Effector memory CD8-positive, alpha-beta T cell (primary cell): Measurements from ENCODE around the gene FAM240B.

ENCODE experiments used
- ATAC-seq: fragments of 150-1000 bp; cut with Tn5 transposase; replicated peaks from 2 replicates; pipeline ENCODE4 v1.10.0; 2021; ENCODE audit warnings: mild to moderate bottlenecking, moderate library complexity
- DNase-seq, 3 experiments: peaks; one replicate each; pipeline ENCODE4 v3.0.0; 2021
- H3K27ac Mint-ChIP-seq, 2 donors: one replicate each; pipeline ENCODE4 v1.8.0; 2022; ENCODE audit warnings: mild to moderate bottlenecking in 2 of 2, mixed read lengths in 2 of 2, moderate library complexity in 2 of 2
- H3K27me3 Mint-ChIP-seq, 2 donors: one replicate each; pipeline ENCODE4 v1.8.0; 2022; ENCODE audit warnings: mixed read lengths in 2 of 2
- H3K36me3 Mint-ChIP-seq: one replicate; pipeline ENCODE4 v1.8.0; 2022; ENCODE audit warnings: mild to moderate bottlenecking, moderate library complexity, mixed read lengths; ENCODE audit not compliant: insufficient read depth
- H3K4me1 Mint-ChIP-seq, 2 donors: one replicate each; pipeline ENCODE4 v1.8.0; 2022; ENCODE audit warnings: low read depth in 2 of 2, mixed read lengths in 2 of 2
- H3K4me3 Mint-ChIP-seq, 2 donors: one replicate each; pipeline ENCODE4 v1.8.0; 2022; ENCODE audit warnings: mild to moderate bottlenecking in 2 of 2, mixed read lengths in 2 of 2, moderate library complexity in 2 of 2
- H3K9me3 Mint-ChIP-seq, 2 donors: one replicate each; pipeline ENCODE4 v1.8.0; 2022; ENCODE audit warnings: mixed read lengths in 2 of 2
- total RNA-seq, 9 experiments: gene quantifications; one replicate each; lab custom pipeline; 2026; lab: John Stamatoyannopoulos, UW

FAM240B gene
- total RNA-seq = 0 reads per million in 9 experiments

- Mint-ChIP-seq H3K4me3 (no peak within 1 kb of the TSS), H3K9me3 (no peaks in the 10 kb centered on the region), H3K36me3 (no peaks in the 10 kb centered on the region), H3K27ac (no peak within 1 kb of the TSS), H3K4me1 (no peaks in the 10 kb centered on the region), H3K27me3 (peaks cover 0 to 15% of the 10 kb centered on the region in 2 donors)
- ATAC-seq = no peak
- DNase-seq = no peak
Measured at GRCh38 chr9:38720083-38720745, at the start of gene FAM240B. FAM240B (minus strand) TSS chr9:38720133; CDS start chr9:38703999, 16,134 bp downstream.

- peaks cover 3 to 8% of the 10 kb centered on the region in 2 donors for H3K9me3 Mint-ChIP-seq
- ATAC-seq (no peak), DNase-seq (no peak)
- peaks cover 1% of the 10 kb centered on the region for H3K36me3 Mint-ChIP-seq
- H3K27me3 Mint-ChIP-seq = peaks cover 13% of the 10 kb centered on the region in 2 donors
- H3K4me3 Mint-ChIP-seq = no peak overlapping the region
- no peak overlapping the region for H3K27ac Mint-ChIP-seq
- H3K4me1 Mint-ChIP-seq = no peaks in the 10 kb centered on the region
Measured at GRCh38 chr9:38768351-38768761, 48.4 kb upstream of the FAM240B start.

GRCh38 chr9:38765101-38765500, 45.2 kb upstream of the FAM240B start:
- Mint-ChIP-seq H3K36me3 (no peaks in the 10 kb centered on the region), H3K4me1 (no peaks in the 10 kb centered on the region), H3K27me3 (peaks cover 13% of the 10 kb centered on the region in 2 donors), H3K27ac (no peak overlapping the region), H3K4me3 (no peak overlapping the region), H3K9me3 (peaks cover 3 to 8% of the 10 kb centered on the region in 2 donors)
- DNase-seq = no peak
- no peak for ATAC-seq

- H3K36me3 Mint-ChIP-seq = no peaks in the 10 kb centered on the region
- H3K4me1 Mint-ChIP-seq = no peaks in the 10 kb centered on the region
Measured at GRCh38 chr9:38761999-38762398, 42.1 kb upstream of the FAM240B start.

GRCh38 chr9:38761339-38761738, 41.4 kb upstream of the FAM240B start:
- H3K27ac Mint-ChIP-seq = no peak overlapping the region

More at GRCh38 chr9:38761999-38762398, 42.1 kb upstream of the FAM240B start:
- Mint-ChIP-seq H3K9me3 (no peaks in the 10 kb centered on the region), H3K27me3 (peaks cover 13% of the 10 kb centered on the region in 2 donors), H3K27ac (no peak overlapping the region), H3K4me3 (no peak overlapping the region)
- DNase-seq (no peak), ATAC-seq (no peak)

GRCh38 chr9:38756702-38757101, 36.8 kb upstream of the FAM240B start:
- Mint-ChIP-seq H3K27me3 (peaks cover 7 to 9% of the 10 kb centered on the region in 2 donors), H3K4me3 (no peak overlapping the region), H3K9me3 (no peaks in the 10 kb centered on the region), H3K4me1 (no peaks in the 10 kb centered on the region), H3K36me3 (no peaks in the 10 kb centered on the region), H3K27ac (no peak overlapping the region)
- DNase-seq (no peak), ATAC-seq (no peak)

More at GRCh38 chr9:38761339-38761738, 41.4 kb upstream of the FAM240B start:
- ATAC-seq (no peak), DNase-seq (no peak)
- H3K27me3 Mint-ChIP-seq = peaks cover 13% of the 10 kb centered on the region in 2 donors
- no peaks in the 10 kb centered on the region for H3K9me3 Mint-ChIP-seq
- no peaks in the 10 kb centered on the region for H3K4me1 Mint-ChIP-seq
- no peaks in the 10 kb centered on the region for H3K36me3 Mint-ChIP-seq
- H3K4me3 Mint-ChIP-seq = no peak overlapping the region

GRCh38 chr9:38747941-38748340, 28.0 kb upstream of the FAM240B start:
- Mint-ChIP-seq H3K36me3 (no peaks in the 10 kb centered on the region), H3K27ac (no peak overlapping the region), H3K9me3 (no peaks in the 10 kb centered on the region), H3K4me1 (no peaks in the 10 kb centered on the region), H3K27me3 (peaks cover 7 to 10% of the 10 kb centered on the region in 2 donors), H3K4me3 (no peak overlapping the region)
- DNase-seq (no peak), ATAC-seq (no peak)

GRCh38 chr9:38747067-38747466, 27.1 kb upstream of the FAM240B start:
- DNase-seq (no peak), ATAC-seq (no peak)
- Mint-ChIP-seq H3K4me1 (no peaks in the 10 kb centered on the region), H3K27ac (no peak overlapping the region), H3K36me3 (no peaks in the 10 kb centered on the region), H3K27me3 (peaks cover 7 to 12% of the 10 kb centered on the region in 2 donors), H3K9me3 (no peaks in the 10 kb centered on the region), H3K4me3 (no peak overlapping the region)

- Mint-ChIP-seq H3K4me3 (no peak overlapping the region), H3K9me3 (no peaks in the 10 kb centered on the region), H3K4me1 (no peaks in the 10 kb centered on the region), H3K27ac (no peak overlapping the region), H3K27me3 (peaks cover 8 to 11% of the 10 kb centered on the region in 2 donors), H3K36me3 (no peaks in the 10 kb centered on the region)
- DNase-seq (no peak), ATAC-seq (no peak)
Measured at GRCh38 chr9:38746303-38746702, 26.4 kb upstream of the FAM240B start.

GRCh38 chr9:38744484-38744883, 24.6 kb upstream of the FAM240B start:
- no peak overlapping the region for H3K27ac Mint-ChIP-seq
- H3K4me1 Mint-ChIP-seq = no peaks in the 10 kb centered on the region
- H3K4me3 Mint-ChIP-seq = no peak overlapping the region
- no peaks in the 10 kb centered on the region for H3K36me3 Mint-ChIP-seq
- peaks cover 18 to 22% of the 10 kb centered on the region in 2 donors for H3K27me3 Mint-ChIP-seq
- DNase-seq (no peak), ATAC-seq (no peak)
- no peaks in the 10 kb centered on the region for H3K9me3 Mint-ChIP-seq

- Mint-ChIP-seq H3K27ac (no peak overlapping the region), H3K27me3 (peaks cover 11 to 36% of the 10 kb centered on the region in 2 donors), H3K9me3 (no peaks in the 10 kb centered on the region), H3K36me3 (no peaks in the 10 kb centered on the region), H3K4me1 (no peaks in the 10 kb centered on the region), H3K4me3 (no peak overlapping the region)
- DNase-seq (no peak), ATAC-seq (no peak)
Measured at GRCh38 chr9:38737246-38737645, 17.3 kb upstream of the FAM240B start.

GRCh38 chr9:38734831-38735230, 14.9 kb upstream of the FAM240B start:
- H3K27ac Mint-ChIP-seq = no peak overlapping the region
- DNase-seq (no peak), ATAC-seq (no peak)
- H3K4me1 Mint-ChIP-seq = no peaks in the 10 kb centered on the region
- peaks cover 0 to 29% of the 10 kb centered on the region in 2 donors for H3K27me3 Mint-ChIP-seq
- peaks cover 2 to 6% of the 10 kb centered on the region in 2 donors for H3K9me3 Mint-ChIP-seq
- H3K36me3 Mint-ChIP-seq = no peaks in the 10 kb centered on the region
- H3K4me3 Mint-ChIP-seq = no peak overlapping the region

GRCh38 chr9:38733503-38733902, 13.6 kb upstream of the FAM240B start:
- H3K4me3 Mint-ChIP-seq = no peak overlapping the region

GRCh38 chr9:38732885-38733284, 13.0 kb upstream of the FAM240B start:
- no peaks in the 10 kb centered on the region for H3K36me3 Mint-ChIP-seq
- no peaks in the 10 kb centered on the region for H3K4me1 Mint-ChIP-seq
- DNase-seq (no peak), ATAC-seq (no peak)
- peaks cover 7 to 17% of the 10 kb centered on the region in 2 donors for H3K27me3 Mint-ChIP-seq
- H3K27ac Mint-ChIP-seq = no peak overlapping the region
- H3K9me3 Mint-ChIP-seq = peaks cover 2 to 6% of the 10 kb centered on the region in 2 donors
- H3K4me3 Mint-ChIP-seq = no peak overlapping the region

More at GRCh38 chr9:38733503-38733902, 13.6 kb upstream of the FAM240B start:
- Mint-ChIP-seq H3K27ac (no peak overlapping the region), H3K4me1 (no peaks in the 10 kb centered on the region), H3K27me3 (peaks cover 6 to 22% of the 10 kb centered on the region in 2 donors), H3K9me3 (peaks cover 2 to 6% of the 10 kb centered on the region in 2 donors), H3K36me3 (no peaks in the 10 kb centered on the region)
- ATAC-seq = no peak
- no peak for DNase-seq
